GM19397 (cell line): Measurements from ENCODE around the gene CCNJL.
A peak's percentile ranks its signal among the peaks of the same experiment; 100 is the strongest.
"Not testable (repeated sequence)": the region's sequence is repeated elsewhere in the genome, so short reads cannot be mapped to it uniquely, and the experiment has no call there.

Experiments
- ATAC-seq: cut with Tn5 transposase; IDR thresholded peaks from one replicate; pipeline ENCODE4 v1.9.1; 2021; ENCODE audit warnings: mild to moderate bottlenecking, moderate library complexity; ENCODE audit not compliant: unreplicated experiment

Gene CCNJL, protein sequence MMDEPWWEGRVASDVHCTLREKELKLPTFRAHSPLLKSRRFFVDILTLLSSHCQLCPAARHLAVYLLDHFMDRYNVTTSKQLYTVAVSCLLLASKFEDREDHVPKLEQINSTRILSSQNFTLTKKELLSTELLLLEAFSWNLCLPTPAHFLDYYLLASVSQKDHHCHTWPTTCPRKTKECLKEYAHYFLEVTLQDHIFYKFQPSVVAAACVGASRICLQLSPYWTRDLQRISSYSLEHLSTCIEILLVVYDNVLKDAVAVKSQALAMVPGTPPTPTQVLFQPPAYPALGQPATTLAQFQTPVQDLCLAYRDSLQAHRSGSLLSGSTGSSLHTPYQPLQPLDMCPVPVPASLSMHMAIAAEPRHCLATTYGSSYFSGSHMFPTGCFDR

DNA sequence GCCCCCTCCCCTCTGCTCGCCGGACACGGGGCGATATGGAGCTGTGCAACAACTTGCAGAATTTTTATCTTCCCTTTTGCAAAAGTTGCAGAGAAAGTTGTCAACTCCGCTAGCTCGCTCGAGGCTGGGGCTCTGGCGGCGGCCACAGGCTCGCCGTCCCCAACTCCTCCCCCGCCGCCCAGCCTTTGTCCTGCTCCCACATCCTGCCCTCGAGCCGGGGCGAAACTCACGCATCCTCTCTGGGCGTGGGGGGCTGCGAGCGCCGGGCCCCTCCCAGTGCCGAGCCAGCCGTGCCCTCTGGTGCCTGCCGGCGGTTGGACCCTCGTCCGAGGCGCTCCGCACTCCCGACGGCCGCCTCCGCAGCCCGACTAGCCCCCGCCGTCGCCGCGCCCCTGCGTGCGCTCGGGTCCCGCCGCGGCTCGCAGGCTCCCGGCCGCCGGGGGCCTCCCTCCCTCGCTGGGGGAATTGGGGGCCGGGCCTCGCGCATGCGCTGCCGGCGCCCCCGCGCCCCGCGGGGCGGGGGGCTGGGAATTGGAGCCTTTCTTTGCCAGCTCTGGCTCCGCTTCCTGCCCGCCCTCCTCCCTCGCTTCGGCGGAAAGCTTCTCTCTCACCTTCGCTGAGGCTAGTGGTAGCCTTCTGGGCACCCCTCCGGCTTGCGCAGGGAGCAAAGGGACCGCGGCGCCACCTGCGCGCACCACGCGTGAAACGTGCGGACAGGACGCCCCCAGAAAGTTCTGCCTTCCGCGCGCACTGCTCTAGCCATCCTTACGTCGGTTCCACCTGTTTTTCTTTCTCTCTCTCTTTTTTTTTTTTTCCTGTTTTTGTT is at the start of gene CCNJL:
Gene CCNJL (minus strand): TSS at position 431 of the 826 bp plus-strand sequence. CDS start 641 bp downstream, outside the sequence.
- ATAC-seq = peak; percentile 46

DNA sequence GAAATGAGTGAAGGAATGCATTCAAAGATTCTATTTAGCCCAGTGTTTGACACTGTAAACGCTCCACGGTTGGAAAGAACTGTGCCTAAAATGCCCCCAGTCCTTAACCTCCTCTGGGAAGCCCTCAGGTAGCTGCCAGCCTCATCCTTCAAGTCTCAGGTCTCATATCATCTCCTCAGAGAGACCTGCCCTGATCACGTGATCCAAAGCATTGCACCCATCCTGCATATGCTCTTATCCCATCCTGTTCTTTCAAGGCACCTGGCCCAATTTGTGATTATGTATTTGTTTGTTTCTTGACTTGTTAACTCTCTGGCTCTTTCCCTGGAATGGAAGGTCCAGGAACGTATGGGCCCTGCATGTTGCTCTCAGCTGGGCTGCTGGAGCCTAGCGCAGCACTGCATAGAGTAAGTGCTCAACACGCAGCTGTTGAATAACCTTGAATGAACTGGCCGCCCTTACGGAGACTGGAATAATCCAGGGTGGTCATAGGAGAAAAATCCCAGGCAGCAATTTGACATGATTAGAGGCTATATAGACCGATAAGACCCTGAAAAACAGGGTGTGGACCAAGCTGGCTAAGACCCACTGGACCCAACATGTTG is 49.4 kb upstream of the CCNJL start:
- no peak for ATAC-seq

- no peak for ATAC-seq
Observed at GRCh38 chr5:160360310-160360709, 47.9 kb upstream of the CCNJL start.

GRCh38 chr5:160359816-160360215 is 47.5 kb upstream of the CCNJL start:
- no peak for ATAC-seq

DNA sequence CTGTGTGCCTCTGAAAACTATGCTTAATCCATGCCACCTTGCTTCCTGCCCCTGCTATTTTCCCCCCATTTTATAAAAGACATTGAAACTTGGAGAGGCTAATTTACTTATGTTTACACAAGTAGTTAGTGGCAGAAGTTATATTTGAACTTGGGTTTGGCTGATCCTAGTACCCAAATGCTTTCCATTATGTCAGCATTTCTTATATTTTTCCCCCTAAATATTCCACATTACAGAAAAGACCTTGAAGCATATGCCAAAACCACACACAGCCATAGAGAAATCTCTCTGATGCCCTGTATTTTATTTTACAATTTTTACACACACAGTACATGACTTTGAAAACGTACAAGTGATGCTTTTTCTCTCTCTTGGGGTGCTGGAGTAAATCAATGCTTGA is 46.9 kb upstream of the CCNJL start:
- ATAC-seq = no peak

GRCh38 chr5:160357861-160358411 is 45.6 kb upstream of the CCNJL start:
- ATAC-seq = no peak

- ATAC-seq = no peak
Observed at GRCh38 chr5:160357394-160357793, 45.0 kb upstream of the CCNJL start.

GRCh38 chr5:160356550-160357347 is 44.4 kb upstream of the CCNJL start:
- ATAC-seq = no peak

DNA sequence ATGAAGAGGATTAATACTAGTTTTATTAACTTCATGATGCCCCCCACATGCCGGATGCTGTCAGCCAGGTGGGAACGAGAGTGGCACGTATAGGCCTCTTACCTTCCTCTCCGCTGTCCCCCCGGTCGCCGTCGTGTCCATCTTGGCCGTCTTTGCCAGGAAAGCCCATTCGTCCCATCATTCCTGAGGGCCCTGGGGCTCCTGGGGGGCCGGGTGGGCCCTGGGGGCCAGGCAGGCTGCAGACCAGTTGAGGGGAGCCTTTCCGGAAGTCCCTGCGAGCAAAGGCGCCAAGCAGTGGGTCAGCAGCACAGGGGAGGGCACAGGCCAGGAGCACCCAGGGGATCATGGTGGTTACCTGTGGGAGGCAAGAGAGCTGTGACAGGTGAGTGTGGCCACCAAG is 42.3 kb upstream of the CCNJL start:
- no peak for ATAC-seq

DNA sequence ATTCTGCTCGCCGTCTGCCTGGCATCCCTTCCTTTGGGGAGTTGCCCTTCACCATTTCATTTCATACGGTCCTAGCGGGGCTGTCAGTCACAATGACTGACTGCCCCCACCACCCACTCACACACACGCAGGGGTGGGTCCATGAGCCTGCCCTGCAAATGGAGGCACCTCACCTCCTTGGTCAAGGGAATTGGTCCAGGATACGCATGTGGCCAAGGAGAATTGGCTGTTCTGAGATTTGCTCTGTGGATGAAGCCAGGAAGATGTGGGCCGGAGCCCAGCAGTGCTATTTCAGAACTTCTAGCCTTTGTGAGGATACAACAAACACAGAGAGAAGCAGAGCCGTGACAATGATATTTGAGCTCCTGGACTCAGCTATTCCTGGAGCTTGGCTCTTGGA is 41.0 kb upstream of the CCNJL start:
- ATAC-seq = no peak

- no peak for ATAC-seq
Observed at GRCh38 chr5:160352308-160352707, 39.9 kb upstream of the CCNJL start.

- no peak for ATAC-seq
Observed at GRCh38 chr5:160349935-160350303, 37.6 kb upstream of the CCNJL start.

- no peak for ATAC-seq
Observed at GRCh38 chr5:160349249-160349934, 37.0 kb upstream of the CCNJL start.

GRCh38 chr5:160348080-160348479 is 35.7 kb upstream of the CCNJL start:
- ATAC-seq = no peak

DNA sequence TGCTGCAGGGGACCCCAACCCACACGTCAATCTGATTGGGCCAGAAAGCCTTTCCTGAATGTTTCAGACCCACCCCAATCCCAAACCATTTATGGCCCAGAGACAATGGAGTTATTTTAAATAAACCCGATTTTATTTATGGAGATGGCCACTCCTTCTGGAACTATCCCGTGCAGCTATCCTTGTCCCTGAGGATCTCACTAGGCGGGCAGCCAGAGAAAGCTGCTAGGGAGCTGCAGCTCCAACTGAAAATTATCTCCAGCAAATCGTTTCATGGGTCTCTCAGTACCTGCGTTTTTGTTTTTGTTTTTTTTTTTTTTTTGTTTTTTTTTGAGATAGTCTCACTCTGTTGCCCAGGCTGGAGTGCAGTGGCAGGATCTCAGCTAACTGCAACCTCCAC is 35.1 kb upstream of the CCNJL start:
- no peak for ATAC-seq

DNA sequence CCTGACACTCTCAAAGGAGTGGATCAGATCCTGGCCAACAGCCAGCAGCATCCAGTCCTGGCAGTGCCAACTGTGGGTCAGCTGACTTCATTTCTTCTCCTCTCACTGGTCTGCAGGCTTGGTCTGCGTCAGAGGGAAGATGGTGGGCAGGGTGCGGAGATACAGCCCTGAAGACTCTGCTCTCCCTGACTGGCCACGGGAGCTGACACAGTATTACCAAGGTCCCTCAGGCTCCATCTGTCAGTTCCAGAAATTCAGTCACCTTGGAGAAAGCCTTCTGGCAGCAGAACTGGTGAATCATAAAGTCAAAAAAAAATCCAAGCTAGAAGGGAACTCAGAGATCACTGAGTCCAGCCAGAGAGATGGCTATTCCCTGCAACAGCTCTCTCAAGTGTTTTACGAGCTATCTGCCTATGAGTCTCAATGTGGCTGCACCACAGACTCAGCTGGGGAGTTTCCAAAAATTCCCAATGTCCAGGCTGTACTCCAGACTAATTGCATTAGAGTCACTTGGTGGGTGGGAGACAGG is 30.1 kb upstream of the CCNJL start:
- no peak for ATAC-seq

- no peak for ATAC-seq
Observed at GRCh38 chr5:160341309-160341870, 29.0 kb upstream of the CCNJL start.

- not testable (repeated sequence) for ATAC-seq
Observed at GRCh38 chr5:160340513-160340912, 28.1 kb upstream of the CCNJL start.

- no peak for ATAC-seq
Observed at GRCh38 chr5:160339406-160340130, 27.2 kb upstream of the CCNJL start.
